Glomerular visceral epithelial cell (primary cell): ENCODE measurements around the gene BRAT1.

Experiments
- DNase-seq: peaks from one replicate; pipeline ENCODE4 v3.0.0-alpha.2; 2016; ENCODE audit errors: extremely low spot score

Gene BRAT1

DNA sequence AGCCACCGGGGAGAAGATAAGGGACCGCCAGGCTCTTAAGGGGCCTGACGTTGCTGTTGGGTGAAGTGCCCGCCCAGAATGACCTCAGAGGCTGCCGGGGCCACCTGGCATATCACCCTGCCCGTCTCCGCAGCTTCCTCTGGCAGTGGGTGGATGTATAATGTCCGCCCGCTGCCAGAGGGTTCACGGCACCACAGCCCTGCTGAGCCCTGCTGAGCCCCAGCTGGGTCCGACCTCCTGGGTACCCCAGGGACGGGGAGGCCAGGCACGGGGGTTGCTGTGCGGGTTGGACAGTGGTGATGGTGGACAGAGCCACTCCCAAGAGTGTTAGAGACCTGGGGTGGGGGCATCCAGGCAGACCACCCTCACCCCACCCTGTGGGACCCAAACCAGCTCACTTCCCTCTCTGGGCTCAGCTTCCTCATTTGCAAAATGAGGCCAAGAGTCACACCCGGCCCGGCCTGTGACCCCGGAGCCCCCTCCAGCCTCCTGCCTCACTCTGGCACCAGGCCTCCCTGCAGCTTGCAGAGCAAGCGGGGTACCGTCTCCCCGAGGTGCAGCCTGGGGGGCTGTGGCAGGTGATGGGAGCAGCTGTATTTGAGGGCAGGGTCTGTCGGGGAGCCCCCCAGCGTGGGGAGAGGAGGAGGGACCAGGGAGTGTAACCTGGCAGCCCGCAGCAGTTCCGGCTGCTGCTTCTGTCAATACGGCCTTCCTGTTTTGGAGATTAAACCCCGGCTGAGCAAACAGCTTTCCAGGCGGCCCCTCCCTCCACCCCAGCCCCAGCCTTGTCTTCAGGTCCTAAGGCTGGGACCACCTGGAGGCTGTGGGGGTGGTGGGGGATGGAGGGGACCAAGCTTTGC is 44.2 kb downstream of the BRAT1 start:
- no peak for DNase-seq

DNA sequence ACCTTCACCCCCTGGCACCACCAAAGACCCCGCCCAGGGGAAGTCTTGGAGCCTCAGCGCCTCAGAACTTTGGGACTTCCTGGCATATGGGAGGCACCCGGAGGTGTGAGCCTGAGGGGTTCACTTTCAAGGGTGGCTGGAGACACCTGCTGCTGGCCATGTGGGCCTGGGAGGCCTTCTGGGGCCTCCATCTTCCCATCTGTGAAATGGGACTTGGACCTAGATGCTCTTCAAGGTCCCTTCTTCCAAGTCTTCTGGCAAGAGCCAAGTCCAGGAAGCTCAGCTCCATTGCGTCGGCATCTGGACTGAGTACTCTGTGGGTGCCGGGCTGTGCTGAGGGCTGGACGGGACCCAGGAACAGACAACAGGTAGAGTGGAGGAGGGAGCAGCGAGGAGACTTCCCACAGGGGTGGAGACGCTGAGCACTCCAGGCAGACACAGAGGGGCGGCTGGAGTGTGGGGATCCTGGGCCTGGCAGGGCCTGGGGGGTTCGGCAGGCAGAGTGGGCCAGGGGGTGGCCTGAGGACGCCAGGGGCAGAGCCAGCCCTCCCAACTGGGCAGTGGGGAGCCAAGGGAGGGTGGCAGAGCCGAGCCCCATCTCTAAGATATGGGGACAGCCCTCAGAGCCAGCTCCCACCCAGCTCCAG is 45.1 kb downstream of the BRAT1 start:
- no peak for DNase-seq

DNA sequence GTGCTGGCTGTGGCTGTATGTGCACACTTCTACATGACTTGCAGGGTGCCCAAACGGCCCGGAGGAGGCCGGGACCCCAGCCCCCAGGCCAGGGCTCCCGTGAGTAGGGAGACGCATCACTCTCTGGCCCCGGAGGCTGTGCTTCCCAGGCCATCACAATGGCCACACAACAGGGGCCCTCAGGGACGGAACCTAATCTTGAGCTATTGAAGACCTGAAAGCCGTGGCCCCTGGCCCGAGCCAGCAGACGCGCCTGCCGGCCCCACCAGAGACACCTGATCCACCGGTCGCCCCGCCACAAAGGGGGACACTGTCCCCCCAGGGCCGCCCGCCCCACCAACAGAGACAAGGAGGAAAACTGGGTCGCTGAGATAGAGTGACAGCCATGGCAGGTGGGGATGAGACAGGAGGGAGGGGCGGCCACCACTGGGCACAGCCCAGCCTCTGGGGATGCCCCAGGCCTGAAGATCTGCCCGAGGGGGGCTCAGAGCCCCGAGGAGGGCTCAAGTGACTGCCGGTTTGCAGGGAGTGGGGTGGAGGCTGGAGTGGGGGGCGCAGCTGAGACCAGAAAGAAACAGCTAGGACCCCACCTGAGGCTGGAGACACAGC is 45.9 kb downstream of the BRAT1 start:
- no peak for DNase-seq

DNA sequence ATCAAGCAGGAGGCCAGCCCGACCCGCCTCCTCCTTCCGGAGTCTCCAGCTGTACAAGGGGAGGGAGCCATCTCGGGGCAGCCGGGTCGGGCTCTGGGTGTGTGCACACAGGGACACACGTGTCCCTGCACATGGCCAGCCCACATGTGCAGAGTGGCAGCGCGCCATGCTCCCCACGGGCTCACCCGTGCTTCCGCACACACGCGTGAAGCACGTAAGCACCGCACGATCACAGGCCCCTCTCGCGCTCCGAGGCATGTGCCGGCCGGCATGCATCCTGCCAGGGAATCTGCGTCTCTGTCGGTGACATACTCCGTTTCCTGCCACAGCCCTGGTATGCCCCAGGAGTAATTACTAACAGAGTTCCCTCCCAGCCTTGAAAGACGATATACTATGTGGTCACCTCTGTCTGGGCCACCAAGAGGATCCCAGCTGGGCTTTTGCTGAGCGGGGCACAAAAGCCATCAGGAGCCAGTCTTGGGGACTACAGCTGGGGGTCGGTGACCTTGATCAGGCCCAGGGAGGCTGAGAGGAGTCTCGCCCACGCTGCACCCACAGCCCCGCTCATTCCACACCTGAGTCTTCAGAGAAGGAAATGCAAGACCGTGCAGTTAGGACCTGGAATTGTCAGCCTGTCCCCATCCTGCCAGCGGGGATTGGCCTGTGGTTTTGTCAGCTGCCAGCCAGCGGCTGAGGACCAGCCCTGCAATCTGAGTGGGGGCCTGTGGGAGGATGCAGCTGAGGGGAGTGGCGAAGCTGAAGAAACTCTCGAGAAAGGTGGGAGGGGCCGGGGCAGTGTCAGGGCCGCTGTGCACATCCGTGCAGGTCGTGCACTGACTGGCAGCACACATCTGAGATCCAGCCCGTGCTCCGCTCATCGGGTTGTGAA is 46.8 kb downstream of the BRAT1 start:
- peak; percentile 82 for DNase-seq

DNA sequence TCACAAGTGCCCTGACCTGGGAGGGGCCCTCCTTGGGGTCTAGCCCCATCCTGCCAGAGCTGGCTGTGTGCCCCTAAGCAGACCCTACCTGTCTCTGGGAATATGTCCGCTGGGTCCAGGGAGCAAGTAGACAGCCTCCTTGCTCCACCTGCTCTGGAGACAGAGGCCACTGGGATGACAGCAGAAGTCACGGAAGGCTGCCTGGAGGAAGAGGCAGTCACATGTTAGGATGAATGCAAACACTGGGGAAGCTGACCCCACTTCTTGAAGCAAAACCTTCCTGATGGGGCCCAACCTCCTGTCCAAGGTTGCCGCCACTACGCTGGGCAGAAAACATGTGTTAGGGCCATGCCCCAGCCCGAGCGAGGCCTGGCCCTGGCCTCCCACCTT is 47.4 kb downstream of the BRAT1 start:
- no peak for DNase-seq

DNA sequence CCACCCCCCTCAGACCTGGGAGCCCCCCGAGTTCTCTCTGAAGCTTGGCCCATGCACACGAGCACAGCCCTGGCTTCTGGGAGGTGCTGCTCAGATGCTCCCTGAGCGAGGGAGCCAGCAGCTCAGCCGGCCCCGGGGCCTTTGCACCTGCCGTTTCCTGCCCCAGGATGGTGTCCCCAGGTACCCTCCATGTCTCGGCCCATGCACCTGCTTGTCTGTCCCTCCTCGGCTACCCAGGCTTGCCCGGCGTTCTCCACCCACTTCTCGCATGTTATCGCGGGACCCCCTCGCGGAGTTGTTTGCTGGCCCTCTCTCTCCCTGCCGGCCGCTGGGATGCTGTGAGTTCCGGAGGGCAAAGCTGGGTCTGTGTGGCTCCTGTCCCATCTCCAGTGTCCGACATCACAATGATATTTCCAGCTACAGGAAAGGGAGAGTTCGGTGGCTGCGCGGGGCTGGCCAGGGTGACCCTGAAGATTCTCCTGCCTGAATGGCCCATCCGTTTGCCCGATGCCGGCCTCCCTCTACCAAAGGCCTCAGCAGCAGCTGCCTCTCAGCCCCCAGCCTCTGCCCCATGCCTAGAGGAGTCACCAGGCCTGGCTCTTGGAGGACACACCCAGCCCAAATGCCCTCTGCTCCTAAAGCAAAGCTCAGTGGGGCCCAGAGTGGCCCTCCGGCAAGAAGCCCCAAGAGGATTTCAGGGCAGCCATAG is 48.0 kb downstream of the BRAT1 start:
- DNase-seq, result no peak

DNA sequence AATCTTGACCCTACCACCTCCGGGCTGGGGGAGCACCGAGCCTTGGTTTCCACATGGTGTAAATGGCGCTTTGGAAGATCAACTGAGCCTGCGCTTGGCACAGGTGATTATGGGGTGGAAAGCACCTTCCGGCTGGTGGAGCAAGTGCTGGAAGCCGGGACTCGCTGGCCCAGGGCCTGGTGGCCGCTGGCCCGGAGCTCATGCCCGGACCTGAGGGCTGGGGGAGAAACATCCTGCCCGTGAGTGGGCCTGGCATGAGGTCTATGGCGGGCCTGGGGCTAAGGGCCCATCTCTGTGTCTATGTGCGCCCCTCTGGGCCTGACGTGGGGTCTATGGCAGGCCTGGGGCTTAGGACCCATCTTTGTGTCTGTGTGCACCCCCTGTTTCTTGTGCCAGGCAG is 49.9 kb downstream of the BRAT1 start:
- DNase-seq, result no peak

DNA sequence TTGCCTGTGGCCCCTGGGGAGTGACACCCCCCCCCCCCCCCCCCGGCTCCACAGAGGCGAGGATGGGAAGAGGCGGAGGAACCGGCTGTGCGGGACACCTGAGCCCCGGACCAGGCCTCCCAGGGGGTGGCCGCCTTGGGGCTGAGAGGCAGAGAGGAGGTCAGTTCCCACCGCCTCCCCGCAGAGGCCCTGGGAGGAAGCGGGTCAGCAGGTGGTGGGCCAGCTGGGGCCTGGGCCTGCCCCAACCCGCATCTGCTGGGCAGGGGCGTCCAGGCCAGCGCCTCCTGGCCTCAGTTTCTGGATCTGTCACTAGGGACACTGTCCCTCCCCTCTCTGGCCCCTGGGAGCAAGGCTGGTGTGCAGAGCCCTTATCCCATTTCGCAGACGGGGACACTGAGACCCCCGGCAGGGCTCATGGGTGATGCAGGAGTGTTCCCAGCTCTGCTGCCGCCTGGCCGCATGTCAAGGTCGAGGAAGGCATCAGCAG is 50.4 kb downstream of the BRAT1 start:
- DNase-seq, result no peak

DNA sequence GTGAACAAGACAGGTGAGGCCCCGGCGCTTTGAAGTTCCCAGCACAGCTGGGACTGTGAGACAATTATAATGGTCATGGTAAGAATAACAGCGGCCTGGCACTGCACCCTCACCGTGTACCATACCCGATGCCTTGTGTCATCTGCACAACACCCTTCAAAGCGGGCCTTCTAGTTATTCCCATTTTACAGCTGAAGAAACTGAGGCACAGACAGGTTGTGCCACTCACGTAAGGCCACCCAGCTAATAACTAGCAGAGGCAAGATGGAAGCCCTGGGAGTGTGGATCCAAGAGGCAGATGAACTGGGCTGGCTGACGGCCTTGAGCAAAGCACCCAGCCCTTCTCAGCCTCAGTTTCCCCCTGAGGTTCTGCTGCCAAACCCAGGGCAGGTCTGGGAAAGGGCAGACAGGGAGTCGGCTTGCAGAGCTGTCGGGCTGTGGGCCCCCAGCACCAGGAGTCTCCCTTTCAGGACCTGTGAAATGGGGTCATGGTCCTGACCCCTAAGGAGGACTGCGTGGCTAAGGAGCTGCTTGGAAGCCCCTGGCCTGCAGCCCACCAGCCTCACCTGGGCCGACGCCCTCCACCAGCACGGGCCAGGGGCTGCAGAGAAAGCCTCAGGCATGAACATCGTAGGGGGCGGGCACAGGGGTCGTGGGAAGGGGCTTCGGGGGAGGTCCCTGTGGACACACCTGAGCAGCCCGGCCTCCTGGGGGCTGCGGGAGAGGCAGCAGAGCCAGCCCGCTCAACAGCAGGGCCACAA is 51.0 kb downstream of the BRAT1 start:
- DNase-seq, result no peak

DNA sequence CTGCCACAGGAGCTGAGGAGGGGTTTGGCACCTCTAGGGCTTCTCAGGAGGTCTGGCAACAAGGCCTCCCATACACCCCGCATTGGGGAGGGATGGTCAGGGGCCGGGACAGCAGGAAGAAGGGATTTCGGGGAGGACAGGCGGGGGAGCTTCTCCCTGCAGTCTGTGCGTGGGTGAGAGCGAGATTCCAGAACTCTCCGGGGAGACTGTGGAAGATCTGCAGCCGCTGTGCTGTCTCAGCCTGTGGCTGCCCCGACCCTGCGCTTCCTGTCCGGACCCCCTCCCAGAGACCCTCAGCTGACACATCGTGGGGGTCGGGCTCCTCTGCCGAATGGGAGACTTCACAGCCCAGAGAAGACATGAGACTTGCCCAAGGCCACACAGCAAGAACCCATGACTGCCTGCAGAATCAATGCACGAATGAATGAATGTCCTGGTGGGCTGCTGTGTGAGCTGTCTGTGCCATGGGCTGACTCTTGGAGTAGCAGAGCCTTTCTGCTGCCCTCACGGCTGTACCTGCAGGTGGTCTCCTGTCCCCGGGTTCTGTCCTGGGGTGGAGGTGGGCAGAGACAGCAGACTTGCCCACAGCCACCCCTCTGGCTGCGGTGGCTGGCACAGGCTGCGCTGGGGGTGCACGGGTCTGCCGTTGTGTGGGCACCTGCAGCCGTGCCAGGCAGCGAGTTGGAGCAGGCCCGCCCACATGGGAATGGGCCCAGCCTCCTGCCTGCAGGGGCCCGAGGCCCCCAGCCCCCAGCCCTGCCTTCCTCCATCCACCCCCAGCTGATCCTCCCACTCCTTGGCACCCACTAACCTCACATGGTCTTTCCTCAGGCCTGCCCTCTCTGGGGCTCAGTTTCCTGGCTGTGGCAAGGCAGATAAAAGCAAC is 52.0 kb downstream of the BRAT1 start:
- DNase-seq, result no peak

DNA sequence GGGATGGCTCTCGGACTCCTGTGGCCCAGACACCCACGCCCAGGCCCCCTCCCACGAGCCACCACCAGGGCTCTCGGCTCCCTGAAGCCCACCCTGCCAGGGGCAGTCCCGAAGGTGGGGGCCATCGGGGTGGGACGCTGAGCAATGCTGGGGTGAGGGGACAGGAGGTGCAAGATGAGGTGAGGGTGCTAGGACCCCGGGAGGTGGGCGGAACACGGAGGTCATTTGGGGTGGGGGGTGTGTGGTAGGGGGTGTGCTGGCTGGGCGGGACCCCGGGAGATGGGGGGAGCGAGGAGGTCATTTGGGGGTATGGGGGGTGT is 52.7 kb downstream of the BRAT1 start:
- DNase-seq, result no peak

DNA sequence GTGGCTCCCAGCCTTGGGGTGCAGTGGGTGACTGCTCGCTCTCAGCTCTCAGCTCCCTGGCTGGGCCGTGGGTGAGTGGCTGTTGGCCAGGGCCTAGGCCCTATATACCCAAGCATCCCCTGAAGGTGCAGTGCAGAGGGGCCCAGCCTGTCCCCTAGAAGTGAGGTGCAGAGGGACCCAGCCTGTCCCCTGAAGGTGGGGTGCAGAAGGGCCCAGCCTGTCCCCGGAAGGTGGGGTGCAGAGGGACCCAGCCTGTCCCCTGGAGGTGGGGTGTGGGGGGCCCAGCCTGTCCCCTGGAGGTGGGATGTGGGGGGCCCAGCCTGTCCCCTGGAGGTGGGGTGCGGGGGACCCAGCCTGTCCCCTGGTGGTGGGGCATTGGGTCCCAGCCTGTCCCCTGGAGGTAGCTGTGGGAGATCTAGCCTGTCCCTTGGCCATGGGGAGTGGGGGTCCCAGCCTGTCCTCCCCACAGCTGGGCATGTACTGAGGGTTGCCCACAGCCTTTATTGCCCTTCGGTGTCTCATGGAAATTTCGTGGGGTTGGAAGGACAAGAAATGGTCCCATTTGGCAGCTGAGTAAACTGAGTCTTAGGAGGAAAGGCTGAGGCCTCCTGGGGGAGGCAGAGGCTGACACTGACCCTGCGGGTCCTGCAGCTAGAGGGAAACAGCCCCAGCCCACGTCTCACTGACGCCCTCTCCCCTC is 53.2 kb downstream of the BRAT1 start:
- no peak for DNase-seq

DNA sequence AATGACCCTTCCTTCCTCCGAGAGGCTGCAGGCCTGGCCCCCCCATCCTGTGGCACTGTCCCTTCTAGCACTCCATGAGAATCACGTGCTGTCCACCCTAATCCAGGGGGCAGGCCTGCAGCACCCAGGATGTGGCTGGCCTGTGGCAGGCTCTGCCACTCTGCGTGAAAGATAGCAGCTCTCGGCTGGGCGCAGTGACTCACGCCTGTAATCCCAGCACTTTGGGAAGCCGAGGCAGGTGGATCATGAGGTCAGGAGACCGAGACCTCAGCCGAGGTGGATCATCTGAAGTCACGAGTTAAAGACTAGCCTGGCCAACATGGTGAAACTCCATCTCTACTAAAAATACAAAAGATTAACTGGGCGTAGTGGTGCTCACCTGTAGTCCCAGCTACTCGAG is 54.6 kb downstream of the BRAT1 start:
- no peak for DNase-seq

DNA sequence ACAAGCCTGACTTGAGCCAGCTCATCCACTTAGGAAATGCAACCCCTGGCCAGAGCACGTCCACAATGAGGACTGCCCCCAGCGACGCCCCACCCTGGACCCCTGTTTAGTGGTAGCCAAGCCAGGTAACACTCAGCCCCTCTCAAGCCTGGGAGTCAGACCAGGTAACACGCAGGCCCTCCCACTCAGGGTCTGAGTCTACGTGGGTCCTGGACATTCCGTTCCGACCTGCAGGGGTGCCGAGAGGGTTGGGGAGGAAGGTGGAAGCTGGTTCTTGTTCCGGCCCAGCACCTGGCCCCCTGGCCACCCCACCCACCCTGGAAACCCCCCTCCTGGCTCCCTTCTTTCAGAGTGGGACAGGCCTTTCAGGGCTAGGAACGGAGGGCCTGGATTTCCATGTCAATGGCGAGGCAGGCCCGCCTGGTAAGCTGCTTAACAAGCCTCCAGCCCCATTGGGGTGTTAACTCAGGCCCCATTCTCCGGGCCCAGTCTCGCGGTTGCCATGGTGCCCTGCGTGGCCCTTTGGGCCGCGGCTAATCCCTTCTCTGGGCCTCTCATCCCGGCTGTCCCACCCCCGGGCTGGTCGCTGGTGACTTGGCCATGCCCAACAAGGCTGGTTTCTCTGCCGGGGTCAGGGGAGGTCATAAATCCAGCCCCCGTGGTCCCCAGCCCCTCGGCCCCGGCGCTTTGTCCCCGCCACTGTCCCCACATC is 55.4 kb downstream of the BRAT1 start:
- no peak for DNase-seq

DNA sequence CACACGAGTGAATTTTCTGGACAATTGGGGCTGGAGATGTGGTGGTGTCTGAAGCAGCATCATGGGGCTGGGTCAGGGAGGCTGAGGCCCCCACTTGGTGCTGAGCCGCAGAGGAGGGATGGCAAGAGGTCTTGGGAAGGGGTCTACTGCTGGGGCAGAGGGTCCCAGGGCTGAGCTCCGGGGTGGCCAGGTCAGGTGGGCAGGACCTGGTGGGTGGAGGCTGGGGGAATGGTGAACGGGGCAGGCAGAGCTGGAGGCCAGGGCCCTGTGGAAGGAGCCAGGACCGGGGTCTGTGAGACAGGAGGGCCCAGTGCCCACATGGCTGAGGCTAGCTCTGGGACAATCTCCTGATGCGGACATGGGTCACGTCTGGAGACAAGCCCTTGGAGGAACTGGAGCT is 56.1 kb downstream of the BRAT1 start:
- no peak for DNase-seq

DNA sequence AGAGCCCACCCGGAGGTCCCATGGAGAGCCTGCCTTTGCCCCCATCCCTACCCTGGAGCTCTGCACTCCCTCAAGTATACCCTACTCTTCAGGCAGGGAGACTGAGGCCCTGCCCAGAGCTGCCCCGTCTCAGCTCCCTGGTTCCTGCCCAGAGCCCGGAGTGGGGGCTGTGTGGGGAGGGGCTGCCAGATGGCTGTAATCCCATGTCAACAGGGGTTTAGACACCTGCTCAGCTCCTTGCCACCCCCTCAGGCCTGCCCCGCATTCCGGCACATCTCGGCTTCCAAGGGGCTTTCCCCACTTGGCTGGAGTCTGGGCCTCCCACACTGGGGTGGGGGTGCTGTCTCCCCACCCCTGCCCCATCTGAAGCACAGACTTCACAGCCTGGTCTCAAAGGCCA is 56.6 kb downstream of the BRAT1 start:
- no peak for DNase-seq

DNA sequence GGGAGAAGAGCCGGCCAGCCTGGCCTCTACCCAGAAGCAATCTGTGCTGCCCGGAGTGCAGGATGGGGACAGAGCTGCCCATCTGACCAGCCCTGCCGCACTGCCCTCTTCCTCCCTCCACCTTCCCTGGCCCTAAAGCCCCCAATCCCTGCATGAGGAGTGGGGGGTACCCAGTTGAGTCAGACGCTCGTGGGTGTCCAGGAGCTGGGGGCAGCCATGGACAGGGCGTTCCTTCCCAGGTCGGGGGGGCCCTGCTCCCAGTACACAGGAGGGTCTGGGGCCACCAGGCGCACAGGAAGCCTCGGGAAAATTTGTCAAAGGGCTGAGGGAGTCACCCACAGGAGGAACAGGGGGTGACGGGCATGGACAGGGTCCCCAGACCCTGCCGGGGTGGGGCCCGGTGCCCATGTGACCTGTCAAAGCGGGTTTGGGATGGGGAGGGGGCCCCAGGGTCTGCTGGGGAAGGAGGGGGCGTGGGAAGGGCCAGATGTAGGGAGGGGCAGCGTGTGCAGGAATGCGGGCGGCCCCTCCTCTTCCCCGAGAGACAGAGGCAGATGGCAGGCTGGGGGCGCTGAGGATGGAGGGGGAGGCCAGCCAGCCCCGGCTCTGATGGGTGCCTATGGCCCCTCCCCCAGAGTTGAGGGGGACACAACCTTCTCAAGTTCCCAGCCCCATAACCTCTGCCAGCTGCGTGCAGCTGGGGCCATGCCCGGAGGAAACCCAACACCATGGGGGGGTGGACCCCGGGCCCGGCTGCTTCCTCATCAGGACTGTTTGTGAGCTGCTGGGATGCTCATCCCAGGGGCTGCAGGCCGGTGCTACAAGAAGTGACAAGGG is 57.6 kb downstream of the BRAT1 start:
- DNase-seq, result no peak
